AG09309 (cell line): ENCODE data around the gene MED13L.

Experiments
- DNase-seq: peaks from one replicate; pipeline ENCODE4 v3.0.0-alpha.2; 2010; ENCODE audit warnings: low read depth
- H3K4me3 ChIP-seq: 2 replicates; pipeline ENCODE4 v1.5.1; 2011; ENCODE audit warnings: mild to moderate bottlenecking, low read depth, low read length, moderate library complexity; ENCODE audit not compliant: control insufficient read depth
- CTCF ChIP-seq: IDR thresholded peaks from 2 replicates; pipeline ENCODE4 v1.5.1; 2011; ENCODE audit warnings: mild to moderate bottlenecking, low read depth, low read length, inconsistent platforms; ENCODE audit not compliant: insufficient read depth, control insufficient read depth; ENCODE audit errors: missing control alignments

The MED13L gene

GRCh38 chr12:115957686-115958290 lies 319.7 kb downstream of the MED13L start:
- TF ChIP-seq CTCF, result no peak
- no peak for DNase-seq
- no peak overlapping the region for H3K4me3 ChIP-seq

GRCh38 chr12:115956659-115957058 lies 320.8 kb downstream of the MED13L start:
- H3K4me3 ChIP-seq, result no peak overlapping the region
- no peak for TF ChIP-seq CTCF
- no peak for DNase-seq

GRCh38 chr12:115956236-115956635 lies 321.3 kb downstream of the MED13L start:
- TF ChIP-seq CTCF, result no peak
- H3K4me3 ChIP-seq, result no peak overlapping the region
- DNase-seq, result no peak

GRCh38 chr12:115953450-115953849 lies 324.0 kb downstream of the MED13L start:
- no peak for DNase-seq
- no peak overlapping the region for H3K4me3 ChIP-seq
- TF ChIP-seq CTCF, result no peak

GRCh38 chr12:115953031-115953430 lies 324.5 kb downstream of the MED13L start:
- H3K4me3 ChIP-seq, result no peak overlapping the region
- no peak for DNase-seq
- no peak for TF ChIP-seq CTCF

- no peak for TF ChIP-seq CTCF
- DNase-seq, result no peak
- H3K4me3 ChIP-seq, result no peak overlapping the region
Measured at GRCh38 chr12:115950959-115951358, 326.5 kb downstream of the MED13L start.

GRCh38 chr12:115949675-115950074 lies 327.8 kb downstream of the MED13L start:
- no peak for TF ChIP-seq CTCF
- no peak overlapping the region for H3K4me3 ChIP-seq
- DNase-seq, result no peak
